Tibial nerve (tissue), 4 donors: ENCODE data around the gene MAP3K7. TPM values are rescaled to one million over a fixed set of nuclear protein-coding genes. Genes with fewer than 3 reads are reported as not detected.

Experiments used
- DNase-seq, 2 donors: peaks; one replicate each; pipeline ENCODE4 v3.0.0-alpha.2; 2019; ENCODE audit warnings: low spot score in 2 of 2
- H3K27ac ChIP-seq, 4 donors: fragments of 200-600 bp; sonication (generic) in 3 of 4; one replicate each; pipeline ENCODE4 v1.5.1; 2017 to 2019; ENCODE audit warnings: mild to moderate bottlenecking in 1 of 4
- H3K27me3 ChIP-seq, 2 donors: fragments of 200-600 bp; sonication (generic) in 1 of 2; one replicate each; pipeline versions ENCODE4 v1.5.1 to v1.6.0; 2017 to 2019
- H3K36me3 ChIP-seq, 3 donors: fragments of 200-600 bp; sonication (generic); one replicate each; pipeline ENCODE4 v1.5.1; 2018 to 2019
- H3K4me1 ChIP-seq, 4 donors: fragments of 200-600 bp; sonication (generic) in 3 of 4; one replicate each; pipeline ENCODE4 v1.5.1; 2017 to 2019
- H3K4me3 ChIP-seq, 4 donors: fragments of 200-600 bp; sonication (generic) in 3 of 4; one replicate each; pipeline ENCODE4 v1.5.1; 2017 to 2019; ENCODE audit warnings: mild to moderate bottlenecking in 1 of 4, moderate library complexity in 1 of 4
- H3K9me3 ChIP-seq, 4 donors: fragments of 200-600 bp; sonication (generic) in 3 of 4; one replicate each; pipeline ENCODE4 v1.5.1; 2017 to 2019
- CTCF ChIP-seq, 5 experiments: fragments of 200-600 bp in 3 of 5; fragments of 450-650 bp in 2 of 5; sonication (generic) in 3 of 5; IDR thresholded peaks; one replicate each; pipeline ENCODE4 v1.5.1; 2016 to 2019; ENCODE audit warnings: antibody characterized with exemption in 5 of 5, mild to moderate bottlenecking in 3 of 5, moderate library complexity in 2 of 5
- EP300 ChIP-seq, 2 donors: sonication (generic); formaldehyde crosslinking; IDR thresholded peaks; one replicate each; pipeline ENCODE4 v1.6.1; 2017; ENCODE audit warnings: antibody characterized with exemption in 2 of 2, mild to moderate bottlenecking in 1 of 2
- POLR2A ChIP-seq, 2 donors: fragments of 450-650 bp; IDR thresholded peaks; one replicate each; pipeline ENCODE4 v1.6.1; 2017; ENCODE audit warnings: antibody characterized with exemption in 2 of 2, mild to moderate bottlenecking in 2 of 2, moderate library complexity in 2 of 2
- WGBS, 2 donors: methylation state at CpG; one replicate each; pipeline ENCODE4 v1.1.5; 2018; 5-methylcytosine and 5-hydroxymethylcytosine counted together
- total RNA-seq, 4 donors: library from RNA; depleted of rRNA; stranded (reverse); fragments of >200 nt; gene quantifications; one replicate each; pipeline ENCODE4 v1.1.0, GENCODE V29; 2016

Gene MAP3K7
- total RNA-seq, 4 donors from 2014 or later = 25.2 to 35.4 (median 30.6) TPM

- Histone ChIP-seq H3K27ac (no peak overlapping the region), H3K4me1 (peaks cover 0 to 5% (median 0%) of the 10 kb centered on the region in 4 donors), H3K9me3 (no peaks in the 10 kb centered on the region), H3K4me3 (no peak overlapping the region), H3K36me3 (no peaks in the 10 kb centered on the region), H3K27me3 (peaks cover 0 to 7% of the 10 kb centered on the region in 2 donors)
- no peak for DNase-seq
- WGBS, 2 donors = 91 to 98% methylated on average over 6 of the region's 6 CpGs
- TF ChIP-seq EP300 (IDR thresholded peaks at IDR 0.05) = no peak
- TF ChIP-seq POLR2A (IDR thresholded peaks at IDR 0.05) = no peak
- TF ChIP-seq CTCF (IDR thresholded peaks at IDR 0.05) = no peak
Measured at GRCh38 chr6:90492798-90493197, 94.1 kb downstream of the MAP3K7 start.

GRCh38 chr6:90492369-90492768, 94.5 kb downstream of the MAP3K7 start:
- H3K27me3 ChIP-seq = peaks cover 0 to 7% of the 10 kb centered on the region in 2 donors
- H3K36me3 ChIP-seq = no peaks in the 10 kb centered on the region
- H3K9me3 ChIP-seq = no peaks in the 10 kb centered on the region
- H3K4me1 ChIP-seq = peaks cover 0 to 5% (median 0%) of the 10 kb centered on the region in 4 donors
- 50 to 64% methylated on average over 1 of the region's 1 CpG for WGBS, 2 donors
- H3K4me3 ChIP-seq = no peak overlapping the region
- TF ChIP-seq CTCF (IDR thresholded peaks at IDR 0.05) = no peak
- no peak for TF ChIP-seq EP300 (IDR thresholded peaks at IDR 0.05)
- TF ChIP-seq POLR2A (IDR thresholded peaks at IDR 0.05) = no peak
- DNase-seq = no peak
- no peak overlapping the region for H3K27ac ChIP-seq

- no peaks in the 10 kb centered on the region for H3K9me3 ChIP-seq
- WGBS, 2 donors = 58 to 59% methylated on average over 4 of the region's 4 CpGs
- H3K4me1 ChIP-seq = peaks cover 0 to 5% (median 0%) of the 10 kb centered on the region in 4 donors
- no peak for DNase-seq
- no peak overlapping the region for H3K4me3 ChIP-seq
- no peaks in the 10 kb centered on the region for H3K36me3 ChIP-seq
- H3K27ac ChIP-seq = no peak overlapping the region
- TF ChIP-seq POLR2A (IDR thresholded peaks at IDR 0.05) (no peak), CTCF (IDR thresholded peaks at IDR 0.05) (no peak), EP300 (IDR thresholded peaks at IDR 0.05) (no peak)
- peaks cover 0 to 7% of the 10 kb centered on the region in 2 donors for H3K27me3 ChIP-seq
Measured at GRCh38 chr6:90490030-90490716, 96.7 kb downstream of the MAP3K7 start.

DNA sequence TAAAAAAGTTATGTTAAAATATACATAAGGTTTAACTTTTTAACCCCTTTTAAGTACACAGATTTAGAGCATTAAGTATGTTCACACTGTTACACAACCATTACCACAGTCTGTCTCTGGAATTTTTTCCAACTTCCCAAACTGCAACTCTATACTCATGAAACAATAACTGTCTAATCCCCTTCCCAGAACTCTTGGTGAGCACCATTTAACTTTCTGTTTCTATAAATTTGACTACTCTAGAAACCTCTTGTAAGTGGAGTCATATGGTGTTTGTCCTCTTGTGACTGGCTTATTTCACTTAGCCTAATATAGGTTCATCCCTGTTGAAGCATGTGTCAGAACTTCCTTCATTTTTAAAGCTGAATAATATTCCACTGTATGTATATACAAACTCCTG, 98.1 kb downstream of the MAP3K7 start:
- Histone ChIP-seq H3K4me3 (no peak overlapping the region), H3K9me3 (no peaks in the 10 kb centered on the region), H3K27ac (no peak overlapping the region), H3K27me3 (peaks cover 0 to 7% of the 10 kb centered on the region in 2 donors), H3K4me1 (peaks cover 0 to 1% (median 0%) of the 10 kb centered on the region in 4 donors), H3K36me3 (no peaks in the 10 kb centered on the region)
- TF ChIP-seq EP300 (IDR thresholded peaks at IDR 0.05) (no peak), POLR2A (IDR thresholded peaks at IDR 0.05) (no peak), CTCF (IDR thresholded peaks at IDR 0.05) (no peak)
- DNase-seq = no peak

GRCh38 chr6:90485635-90486277, 101.1 kb downstream of the MAP3K7 start:
- H3K36me3 ChIP-seq = no peaks in the 10 kb centered on the region
- 77 to 89% methylated on average over 4 of the region's 4 CpGs for WGBS, 2 donors
- peak overlapping the region in 1 of 4 donors; percentile 27 for H3K27ac ChIP-seq
- H3K4me3 ChIP-seq = no peak overlapping the region
- TF ChIP-seq EP300 (IDR thresholded peaks at IDR 0.05) = no peak
- H3K9me3 ChIP-seq = no peaks in the 10 kb centered on the region
- no peaks in the 10 kb centered on the region for H3K27me3 ChIP-seq
- DNase-seq = no peak
- H3K4me1 ChIP-seq = no peaks in the 10 kb centered on the region
